H1 (cell line): ENCODE data around the gene FBXL15. TPM values are rescaled to one million over a fixed set of nuclear protein-coding genes. Genes with fewer than 3 reads are reported as not detected.

Experiments used
- CTCF ChIA-PET: fragments of 300-600 bp; sonication (Branson Sonifier 250); formaldehyde crosslinking; loops from one replicate; lab custom pipeline; 2021; ENCODE audit not compliant: partially characterized antibody; lab: Charles Lee
- POLR2A ChIA-PET: fragments of 300-600 bp; sonication (Branson Sonifier 250); formaldehyde crosslinking; loops from one replicate; lab custom pipeline; 2021; ENCODE audit warnings: inconsistent platforms; ENCODE audit not compliant: partially characterized antibody; lab: Charles Lee
- DNase-seq, 2 experiments: peaks; one replicate each; pipeline versions ENCODE4 v3.0.0 to v3.0.0-alpha.2; 2010 to 2022; ENCODE audit warnings: low spot score in 2 of 2, low read depth in 1 of 2, mixed read lengths in 1 of 2
- FAIRE-seq: peaks from 2 replicates; lab custom pipeline; 2011; peaks lifted over from hg19 to GRCh38; lab: Jason Lieb, UNC
- H2AFZ ChIP-seq: 2 replicates; pipeline ENCODE4 v1.8.1; 2012; ENCODE audit warnings: low read length, inconsistent platforms
- H2AK5ac ChIP-seq: 2 replicates; pipeline ENCODE4 v1.6.1; 2013; ENCODE audit warnings: low read depth, low read length
- H2BK120ac ChIP-seq: replicated peaks from 2 replicates; pipeline ENCODE3; 2013; ENCODE audit warnings: low read depth, low read length, inconsistent platforms
- H2BK12ac ChIP-seq: 2 replicates; pipeline ENCODE4 v1.6.1; 2013; ENCODE audit warnings: low read depth, low read length
- H2BK15ac ChIP-seq: 2 replicates; pipeline ENCODE4 v1.6.1; 2013; ENCODE audit warnings: low read length
- H2BK20ac ChIP-seq: 2 replicates; pipeline ENCODE4 v1.6.1; 2013; ENCODE audit warnings: low read length
- H2BK5ac ChIP-seq: 2 replicates; pipeline ENCODE4 v1.6.1; 2013; ENCODE audit warnings: low read depth, low read length
- H3K14ac ChIP-seq: 2 replicates; pipeline ENCODE4 v1.6.1; 2013; ENCODE audit warnings: inconsistent platforms; ENCODE audit not compliant: insufficient read length
- H3K18ac ChIP-seq: 2 replicates; pipeline ENCODE4 v1.6.1; 2013; ENCODE audit warnings: low read length; ENCODE audit errors: extremely low read depth
- H3K23ac ChIP-seq: 2 replicates; pipeline ENCODE4 v1.6.1; 2013; ENCODE audit warnings: inconsistent platforms; ENCODE audit not compliant: insufficient read length
- H3K23me2 ChIP-seq: 2 replicates; pipeline ENCODE4 v1.6.1; 2013; ENCODE audit warnings: low read depth, low read length
- H3K27ac ChIP-seq: 2 replicates; pipeline ENCODE4 v1.6.1; 2011; ENCODE audit warnings: low read depth, low read length, inconsistent platforms
- H3K27me3 ChIP-seq, 4 experiments: replicated peaks in 1 of 4; 1 replicate in 1 of 4; 2 replicates in 3 of 4; pipeline versions ENCODE4 v1.6.1 to v1.8.1; 2011 to 2013; ENCODE audit warnings: low read length in 3 of 4, mild to moderate bottlenecking in 3 of 4, inconsistent platforms in 2 of 4, mixed read lengths in 2 of 4, moderate library complexity in 1 of 4; ENCODE audit not compliant: control insufficient read depth in 3 of 4, insufficient read depth in 3 of 4; ENCODE audit errors: extremely low read depth in 1 of 4
- H3K36me3 ChIP-seq, 4 experiments: 2 replicates each; pipeline versions ENCODE4 v1.6.1 to v1.8.1; 2011 to 2013; ENCODE audit warnings: mild to moderate bottlenecking in 4 of 4, low read length in 3 of 4, moderate library complexity in 2 of 4, control low read depth in 1 of 4, inconsistent platforms in 1 of 4; ENCODE audit not compliant: insufficient read depth in 4 of 4, control insufficient read depth in 2 of 4
- H3K4ac ChIP-seq: replicated peaks from 2 replicates; pipeline ENCODE3; 2013; ENCODE audit warnings: low read length, low read depth, mixed read lengths, inconsistent platforms; ENCODE audit not compliant: insufficient read length
- H3K4me1 ChIP-seq, 4 experiments: replicated peaks in 1 of 4; 1 replicate in 1 of 4; 2 replicates in 3 of 4; pipeline versions ENCODE4 v1.6.1 to v1.8.1; 2011 to 2013; ENCODE audit warnings: low read length in 3 of 4, inconsistent platforms in 2 of 4, mixed read lengths in 1 of 4; ENCODE audit not compliant: insufficient read depth in 4 of 4, control insufficient read depth in 3 of 4
- H3K4me2 ChIP-seq, 2 experiments: 2 replicates each; pipeline versions ENCODE4 v1.6.1 to v1.8.1; 2011 to 2013; ENCODE audit warnings: low read depth in 2 of 2, low read length in 2 of 2, control low read depth in 1 of 2, inconsistent platforms in 1 of 2, mild to moderate bottlenecking in 1 of 2; ENCODE audit not compliant: insufficient read depth in 1 of 2
- H3K4me3 ChIP-seq, 4 experiments: fragments of 200-600, 300-600 bp in 1 of 4; sonication (generic), shearing (Covaris generic), sonication (Bioruptor Twin) in 1 of 4; 2 replicates each; pipeline versions ENCODE4 v1.5.1 to v1.8.1; 2011 to 2016; ENCODE audit warnings: low read length in 4 of 4, low read depth in 3 of 4, control low read depth in 2 of 4, inconsistent platforms in 2 of 4, mild to moderate bottlenecking in 2 of 4, mixed read lengths in 1 of 4, moderate library complexity in 1 of 4; ENCODE audit not compliant: insufficient read depth in 2 of 4; ENCODE audit errors: extremely low read depth in 1 of 4
- H3K56ac ChIP-seq: replicated peaks from 2 replicates; pipeline ENCODE3; 2013; ENCODE audit warnings: low read depth, mild to moderate bottlenecking, mixed read lengths, low read length, inconsistent platforms; ENCODE audit not compliant: insufficient read length
- H3K79me1 ChIP-seq: 2 replicates; pipeline ENCODE4 v1.6.1; 2013; ENCODE audit warnings: low read depth, low read length, control low read depth
- H3K79me2 ChIP-seq, 2 experiments: 2 replicates each; pipeline versions ENCODE4 v1.6.1 to v1.8.1; 2012 to 2013; ENCODE audit warnings: low read length in 2 of 2, mild to moderate bottlenecking in 2 of 2, inconsistent platforms in 1 of 2; ENCODE audit not compliant: insufficient read depth in 2 of 2, control insufficient read depth in 1 of 2
- H3K9ac ChIP-seq, 4 experiments: replicated peaks in 1 of 4; 1 replicate in 1 of 4; 2 replicates in 3 of 4; pipeline versions ENCODE4 v1.6.1 to v1.8.1; 2011 to 2013; ENCODE audit warnings: low read depth in 3 of 4, low read length in 3 of 4, control low read depth in 2 of 4, mild to moderate bottlenecking in 2 of 4, moderate library complexity in 2 of 4, inconsistent platforms in 1 of 4; ENCODE audit errors: extremely low read depth in 1 of 4
- H3K9me3 ChIP-seq, 2 experiments: 2 replicates each; pipeline versions ENCODE4 v1.6.1 to v1.8.1; 2012 to 2013; ENCODE audit warnings: mild to moderate bottlenecking in 2 of 2, moderate library complexity in 2 of 2, control low read depth in 1 of 2, inconsistent platforms in 1 of 2, low read depth in 1 of 2, low read length in 1 of 2, mixed read lengths in 1 of 2; ENCODE audit not compliant: insufficient read depth in 2 of 2
- H4K20me1 ChIP-seq, 2 experiments: replicated peaks in 1 of 2; 2 replicates each; pipeline versions ENCODE3 to v1.8.1; 2011 to 2013; ENCODE audit warnings: inconsistent platforms in 2 of 2, low read length in 2 of 2, mild to moderate bottlenecking in 1 of 2; ENCODE audit not compliant: insufficient read depth in 2 of 2, control insufficient read depth in 1 of 2
- H4K5ac ChIP-seq: 2 replicates; pipeline ENCODE4 v1.6.1; 2013; ENCODE audit warnings: low read length, low read depth, mixed read lengths, inconsistent platforms; ENCODE audit not compliant: insufficient read length
- H4K8ac ChIP-seq: 2 replicates; pipeline ENCODE4 v1.8.0; 2013; ENCODE audit warnings: mild to moderate bottlenecking, moderate library complexity, low read length, inconsistent platforms; ENCODE audit not compliant: insufficient read depth; ENCODE audit errors: extremely low read depth
- H4K91ac ChIP-seq: replicated peaks from 2 replicates; pipeline ENCODE3; 2013; ENCODE audit warnings: low read length, mixed read lengths, inconsistent platforms; ENCODE audit not compliant: insufficient read length
- BACH1 ChIP-seq: IDR thresholded peaks from 2 replicates; pipeline ENCODE4 v1.6.1; 2012; ENCODE audit warnings: low read length, improper control_type of control experiment
- BCL11A ChIP-seq, 2 experiments: IDR thresholded peaks; one replicate each; pipeline ENCODE4 v1.6.1; 2011; ENCODE audit warnings: low read depth in 2 of 2, low read length in 2 of 2, mild to moderate bottlenecking in 2 of 2
- KDM1A ChIP-seq: fragments of 200-600, 300-600 bp; sonication (generic); IDR thresholded peaks from 2 replicates; pipeline ENCODE4 v1.7.1; 2016; ENCODE audit warnings: mild to moderate bottlenecking, low read length, borderline replicate concordance
- NANOG ChIP-seq: IDR thresholded peaks from 2 replicates; pipeline ENCODE4 v1.6.1; 2011; ENCODE audit warnings: low read length, low read depth, mild to moderate bottlenecking, inconsistent platforms; ENCODE audit not compliant: insufficient read depth, poor library complexity, severe bottlenecking
- POU5F1 ChIP-seq: IDR thresholded peaks from 2 replicates; pipeline ENCODE4 v1.6.1; 2011; ENCODE audit warnings: low read depth, mild to moderate bottlenecking, low read length, moderate library complexity
- SIX5 ChIP-seq: IDR thresholded peaks from 2 replicates; pipeline ENCODE4 v1.6.1; 2011; ENCODE audit warnings: mild to moderate bottlenecking, low read depth, low read length
- SRF ChIP-seq: IDR thresholded peaks from 2 replicates; pipeline ENCODE4 v1.6.1; 2011; ENCODE audit warnings: mild to moderate bottlenecking, low read depth, low read length, moderate library complexity
- TBP ChIP-seq: IDR thresholded peaks from 2 replicates; pipeline ENCODE4 v1.6.1; 2011; ENCODE audit warnings: low read depth, low read length, improper control_type of control experiment
- TEAD4 ChIP-seq: IDR thresholded peaks from 2 replicates; pipeline ENCODE4 v1.6.1; 2012; ENCODE audit warnings: low read depth, low read length, inconsistent platforms, mixed read lengths
- WGBS, 2 experiments: shearing (Covaris generic) in 1 of 2; methylation state at CpG; one replicate each; pipeline versions ENCODE4 v1.1.6 to v1.1.7; 2013 to 2015; ENCODE audit warnings: low lambda C conversion rate in 2 of 2, mixed read lengths in 2 of 2, inconsistent platforms in 1 of 2, low coverage in 1 of 2, missing lambda C conversion rate in 1 of 2; ENCODE audit not compliant: insufficient replicate concordance in 2 of 2, insufficient coverage in 1 of 2, insufficient read length in 1 of 2; ENCODE audit errors: extremely low coverage in 1 of 2, missing lambda C conversion rate in 1 of 2; 5-methylcytosine and 5-hydroxymethylcytosine counted together
- polyA plus RNA-seq, 7 experiments: library from polyadenylated mRNA; depleted of rRNA in 3 of 7; stranded (reverse) in 5 of 7; unstranded in 2 of 7; fragments of >200 nt in 5 of 7; fragments of 200-250 nt in 2 of 7; gene quantifications; 1 replicate in 5 of 7; 2 replicates in 1 of 7; 4 replicates in 1 of 7; pipeline versions ENCODE4 v1.2.1 to v1.2.3, GENCODE V29; 2011 to 2013; ENCODE audit warnings: missing spikeins in 2 of 7, mixed read lengths in 2 of 7
- total RNA-seq: library from RNA; stranded (reverse); fragmentation: NEBNext Ultra II Directional; extraction: Animal tissue kit (Norgen Biotek cat#: 25700); gene quantifications from 2 replicates; pipeline ENCODE4 v1.2.1, GENCODE V29; 2021
- TF ChIP-seq, protein P1 (sequence below): IDR thresholded peaks from 2 replicates; pipeline ENCODE4 v1.6.1; 2012; ENCODE audit warnings: inconsistent platforms
- TF ChIP-seq, protein P2 (sequence below): IDR thresholded peaks from 2 replicates; pipeline ENCODE4 v1.6.1; 2012; ENCODE audit warnings: inconsistent platforms

Gene FBXL15
- total and polyA plus RNA-seq, 2 of the 8 experiments (the other 6 are each of a cell fraction or from before 2014, with no cell fraction given), result 11.3 to 22.6 TPM

DNA sequence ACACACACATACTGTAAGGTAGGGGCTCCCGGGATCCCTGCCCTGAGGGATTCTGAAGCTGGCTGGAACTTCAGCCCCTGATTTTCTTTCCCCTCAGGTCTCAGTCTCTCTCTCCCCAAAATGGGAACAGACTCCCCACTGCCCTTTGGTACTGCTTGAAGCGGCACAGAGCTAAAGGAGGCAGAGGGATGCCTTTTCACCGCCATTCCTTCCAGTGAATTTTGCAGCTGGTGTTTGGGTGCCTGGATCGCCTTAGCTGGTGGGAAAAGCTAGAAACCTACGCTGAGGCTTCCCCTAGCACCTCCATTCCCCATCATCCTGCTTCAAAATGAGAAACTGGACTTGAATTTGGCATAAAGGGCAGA is 14.5 kb downstream of the FBXL15 start:
- TF ChIP-seq BACH1 (no peak), KDM1A (no peak), TEAD4 (no peak), BCL11A (IDR thresholded peaks at IDR 0.05; ENCODE audit: low read depth in 2 of 2, low read length in 2 of 2) (no peak), NANOG (no peak), SRF (no peak), TBP (no peak), SIX5 (no peak), POU5F1 (no peak)
- TF ChIP-seq, protein P1, sequence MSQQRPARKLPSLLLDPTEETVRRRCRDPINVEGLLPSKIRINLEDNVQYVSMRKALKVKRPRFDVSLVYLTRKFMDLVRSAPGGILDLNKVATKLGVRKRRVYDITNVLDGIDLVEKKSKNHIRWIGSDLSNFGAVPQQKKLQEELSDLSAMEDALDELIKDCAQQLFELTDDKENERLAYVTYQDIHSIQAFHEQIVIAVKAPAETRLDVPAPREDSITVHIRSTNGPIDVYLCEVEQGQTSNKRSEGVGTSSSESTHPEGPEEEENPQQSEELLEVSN, result no peak
- TF ChIP-seq, protein P2, sequence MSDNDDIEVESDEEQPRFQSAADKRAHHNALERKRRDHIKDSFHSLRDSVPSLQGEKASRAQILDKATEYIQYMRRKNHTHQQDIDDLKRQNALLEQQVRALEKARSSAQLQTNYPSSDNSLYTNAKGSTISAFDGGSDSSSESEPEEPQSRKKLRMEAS, result no peak
- TF ChIP-seq, all 59 proteins: peak for 0
- H4K5ac ChIP-seq, result no peak overlapping the region
- ChIA-PET POLR2A (interaction anchor here (1.3 to 9.0 kb wide), 4 partner anchors 14 to 43 kb away, joined by 3 to 75 read pairs (median 28); partner anchors contain the start of genes C10orf95 and FBXL15), CTCF (interaction anchor here (1.0 to 7.5 kb wide), 9 partner anchors 9 to 51 kb away, joined by 4 to 40 read pairs (median 8); partner anchors contain the start of genes C10orf95 and NFKB2)
- no peak overlapping the region for H2BK20ac ChIP-seq
- no peak overlapping the region for H4K91ac ChIP-seq
- no peak overlapping the region for H2BK5ac ChIP-seq
- no peak overlapping the region for H2BK15ac ChIP-seq
- H3K9ac ChIP-seq, result no peak overlapping the region; a peak in 1 of 7 replicates
- H3K4me3 ChIP-seq, result peak overlapping the region; percentile 10 to 52 (median 42); a peak in 6 of 8 replicates
- peaks cover 13 to 37% (median 34%) of the 10 kb centered on the region in 4 experiments for H3K27me3 ChIP-seq
- DNase-seq (no peak), FAIRE-seq (no peak)
- H3K4ac ChIP-seq, result no peak overlapping the region
- H3K23ac ChIP-seq, result no peak overlapping the region
- no peak overlapping the region for H2BK12ac ChIP-seq
- peaks cover 0 to 18% (median 13%) of the 10 kb centered on the region in 4 experiments; a peak in 6 of 7 replicates for H3K4me1 ChIP-seq
- no peak overlapping the region for H2AK5ac ChIP-seq
- H3K56ac ChIP-seq, result no peak overlapping the region
- no peak overlapping the region for H2AFZ ChIP-seq
- H4K20me1 ChIP-seq, result no peaks in the 10 kb centered on the region
- no peak overlapping the region for H3K27ac ChIP-seq
- no peaks in the 10 kb centered on the region; a peak in 1 of 4 replicates for H3K79me2 ChIP-seq
- H2BK120ac ChIP-seq, result no peak overlapping the region
- H3K23me2 ChIP-seq, result peaks cover 9% of the 10 kb centered on the region
- 26% methylated on average over 5 of the region's 5 CpGs; no CpG with 5 or more reads in 1 of the 2 experiments for WGBS, 2 experiments
- H3K18ac ChIP-seq, result no peak overlapping the region
- H3K79me1 ChIP-seq, result no peaks in the 10 kb centered on the region
- no peaks in the 10 kb centered on the region for H3K9me3 ChIP-seq
- peak overlapping the region; percentile 62 to 74 for H3K4me2 ChIP-seq
- no peak overlapping the region for H3K14ac ChIP-seq
- H3K36me3 ChIP-seq, result no peaks in the 10 kb centered on the region; a peak in 1 of 8 replicates
- H4K8ac ChIP-seq, result no peak overlapping the region
